Naive thymus-derived CD8-positive, alpha-beta T cell (primary cell): ENCODE data around the gene TBC1D3I. TPM values are rescaled to one million over a fixed set of nuclear protein-coding genes. Genes with fewer than 3 reads are reported as not detected.
"Not testable (repeated sequence)": the region's sequence is repeated elsewhere in the genome, so short reads cannot be mapped to it uniquely, and the experiment has no call there.

Experiments
- ATAC-seq, 2 donors: fragments of 150-1000 bp; cut with Tn5 transposase in 1 of 2; sonication (Bioruptor Pico), chemical (Tn5 transposase) in 1 of 2; 1 replicate in 1 of 2; 2 replicates in 1 of 2; pipeline ENCODE4 v1.10.0; 2021; ENCODE audit warnings: mild to moderate bottlenecking in 2 of 2, moderate library complexity in 2 of 2
- POLR2A ChIA-PET: fragments of 350-600 bp; sonication (Branson Sonifier 250); formaldehyde crosslinking; loops from one replicate; lab custom pipeline; 2021; ENCODE audit warnings: antibody characterized with exemption; lab: Charles Lee
- DNase-seq, 10 donors: peaks; one replicate each; pipeline versions ENCODE4 v3.0.0 to v3.0.0-alpha.2; 2020 to 2022
- H3K27ac Mint-ChIP-seq, 10 donors: one replicate each; pipeline ENCODE4 v1.8.0; 2020 to 2022; ENCODE audit warnings: mild to moderate bottlenecking in 10 of 10, mixed read lengths in 10 of 10, moderate library complexity in 4 of 10, inconsistent platforms in 1 of 10
- H3K27me3 Mint-ChIP-seq, 5 donors: one replicate each; pipeline ENCODE4 v1.8.0; 2021 to 2022; ENCODE audit warnings: mixed read lengths in 5 of 5
- H3K36me3 Mint-ChIP-seq, 3 donors: one replicate each; pipeline ENCODE4 v1.8.0; 2020 to 2022; ENCODE audit warnings: mixed read lengths in 3 of 3, mild to moderate bottlenecking in 2 of 3, inconsistent platforms in 1 of 3
- H3K4me1 Mint-ChIP-seq, 4 donors: one replicate each; pipeline ENCODE4 v1.8.0; 2021 to 2022; ENCODE audit warnings: mixed read lengths in 4 of 4
- H3K4me3 Mint-ChIP-seq, 10 donors: one replicate each; pipeline ENCODE4 v1.8.0; 2020 to 2022; ENCODE audit warnings: mild to moderate bottlenecking in 10 of 10, mixed read lengths in 10 of 10, moderate library complexity in 6 of 10, inconsistent platforms in 1 of 10
- H3K9me3 Mint-ChIP-seq, 9 donors: one replicate each; pipeline ENCODE4 v1.8.0; 2020 to 2022; ENCODE audit warnings: mixed read lengths in 9 of 9, mild to moderate bottlenecking in 3 of 9, inconsistent platforms in 1 of 9, moderate library complexity in 1 of 9
- polyA plus RNA-seq, 3 donors: library from polyadenylated mRNA; unstranded; fragments of 300-500 nt; fragmentation: Illumina TruSeq; gene quantifications; one replicate each; pipeline ENCODE4 v1.2.3, GENCODE V29; 2021
- total RNA-seq, 8 experiments: library from RNA in 2 of 8; stranded (reverse) in 2 of 8; gene quantifications; one replicate each; pipeline ENCODE4 v1.2.3 and lab custom pipeline; 2021 to 2026

Gene TBC1D3I
- 1 to 10 TPM in 1 of 2 experiments, under 1 TPM in 1; 0.47 to 1.4 TPM for total RNA-seq
- polyA plus RNA-seq, result under 1 TPM in 1 of 3 donors, not detected in 2; 0.09 TPM
- 0 reads per million in 6 experiments for total RNA-seq (lab: John Stamatoyannopoulos, UW)

DNA sequence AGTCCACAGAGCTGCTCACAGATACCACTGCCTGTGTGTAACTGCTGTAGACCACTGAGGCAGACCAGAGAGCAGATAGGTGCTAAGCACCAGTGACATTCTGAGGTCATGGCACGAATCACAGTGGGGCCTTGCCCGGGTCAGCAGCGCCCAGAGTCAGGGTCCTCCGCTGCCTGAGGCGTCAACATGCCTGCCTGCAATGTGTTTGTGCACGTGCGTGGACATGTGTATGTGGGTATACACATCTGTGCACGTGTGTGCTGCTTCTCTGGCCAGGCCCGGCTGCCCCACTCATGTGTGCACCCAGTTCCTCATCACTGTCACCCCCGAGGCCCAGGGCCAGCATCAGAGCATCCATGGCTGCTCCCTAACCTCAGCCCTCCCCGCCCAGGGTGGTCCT, at the start of gene TBC1D3I:
Gene TBC1D3I, minus strand, starts transcription at position 101 of the 400 bp plus-strand sequence. CDS start 1,585 bp downstream, outside the sequence.
- H3K36me3 Mint-ChIP-seq, H3K9me3 Mint-ChIP-seq, ATAC-seq, DNase-seq, H3K27me3 Mint-ChIP-seq, H3K27ac Mint-ChIP-seq, H3K4me1 Mint-ChIP-seq, H3K4me3 Mint-ChIP-seq, POLR2A ChIA-PET: not testable (repeated sequence)

DNA sequence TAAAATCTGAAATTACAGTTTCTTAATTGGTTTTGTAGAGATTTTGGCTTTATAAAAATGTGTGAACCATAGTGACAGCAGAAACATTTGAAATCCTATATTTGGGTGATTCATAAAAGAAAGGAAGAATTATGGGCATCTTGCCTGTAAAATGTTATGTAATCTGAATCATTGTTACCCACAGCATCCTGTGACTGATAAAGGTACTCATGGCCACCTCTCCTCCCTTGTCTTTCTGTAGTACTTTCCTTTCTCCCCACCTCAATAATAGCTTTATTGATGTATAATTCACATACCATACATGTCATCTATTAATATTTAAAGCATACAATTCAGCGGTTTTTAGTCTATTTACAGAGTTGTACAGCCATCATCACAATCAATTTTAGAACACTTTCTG, 30.8 kb upstream of the TBC1D3I start:
- POLR2A ChIA-PET, H3K4me3 Mint-ChIP-seq, H3K9me3 Mint-ChIP-seq, H3K4me1 Mint-ChIP-seq, H3K36me3 Mint-ChIP-seq, H3K27me3 Mint-ChIP-seq, H3K27ac Mint-ChIP-seq, DNase-seq, ATAC-seq: not testable (repeated sequence)

DNA sequence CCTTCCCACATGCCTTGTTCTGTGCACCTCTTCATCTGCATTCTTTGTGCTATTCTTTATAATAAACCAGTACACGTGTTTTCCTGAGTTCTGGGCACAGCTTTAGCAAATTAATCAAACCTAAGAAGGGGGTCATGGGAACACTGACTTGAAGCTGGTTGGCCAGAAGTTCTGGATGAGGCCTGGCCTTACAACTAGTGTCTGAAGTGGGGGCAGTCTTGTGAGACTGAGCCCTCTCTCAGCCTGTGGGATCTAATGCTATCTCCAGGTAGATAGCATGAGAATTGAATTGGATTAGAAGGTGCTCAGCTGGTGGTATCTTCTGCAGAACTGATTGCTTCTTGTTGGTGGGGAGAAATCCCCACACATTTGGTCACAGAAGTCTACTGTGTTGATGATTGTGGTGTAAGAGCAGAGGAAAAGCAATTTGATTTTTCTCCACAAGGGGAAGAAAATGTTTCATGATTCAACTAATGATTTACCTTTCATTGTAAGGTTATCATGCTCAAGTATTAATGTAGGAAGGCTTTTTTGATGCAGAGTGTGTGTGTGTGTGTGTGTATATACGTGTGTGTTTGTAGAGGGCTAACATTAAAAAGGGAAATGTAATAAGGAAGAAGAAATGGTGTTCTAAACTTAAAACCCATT, 25.7 kb upstream of the TBC1D3I start:
- H3K4me3 Mint-ChIP-seq, H3K27me3 Mint-ChIP-seq, H3K4me1 Mint-ChIP-seq, H3K9me3 Mint-ChIP-seq, H3K27ac Mint-ChIP-seq, POLR2A ChIA-PET, DNase-seq, ATAC-seq, H3K36me3 Mint-ChIP-seq: not testable (repeated sequence)

DNA sequence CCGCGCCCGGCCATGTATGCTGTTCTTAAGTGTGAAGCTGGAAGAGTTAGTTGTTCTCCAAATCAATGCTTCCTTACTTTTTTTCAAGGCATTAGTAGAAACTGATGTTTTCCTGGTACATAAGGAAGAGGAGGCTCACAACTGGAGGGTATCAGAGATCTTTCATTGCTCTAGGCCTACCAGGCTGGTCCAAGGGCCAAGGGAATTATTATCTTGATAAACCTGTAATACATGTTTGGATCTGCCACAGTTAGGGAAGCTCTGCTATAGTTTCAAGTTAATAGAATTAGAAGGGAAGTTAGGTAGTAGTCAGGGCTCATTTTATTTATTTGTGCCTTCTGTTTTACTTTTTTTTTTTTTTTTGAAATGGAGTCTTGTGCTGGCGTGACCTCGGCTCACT, 19.8 kb upstream of the TBC1D3I start:
- H3K9me3 Mint-ChIP-seq, result not testable (repeated sequence)

GRCh38 chr17:36283256-36283655, 18.9 kb upstream of the TBC1D3I start:
- H3K36me3 Mint-ChIP-seq, H3K4me3 Mint-ChIP-seq: not testable (repeated sequence)

More for the DNA sequence above, 19.8 kb upstream of the TBC1D3I start:
- H3K27me3 Mint-ChIP-seq, H3K4me1 Mint-ChIP-seq, ATAC-seq, H3K4me3 Mint-ChIP-seq, H3K27ac Mint-ChIP-seq, H3K36me3 Mint-ChIP-seq, POLR2A ChIA-PET, DNase-seq: not testable (repeated sequence)

DNA sequence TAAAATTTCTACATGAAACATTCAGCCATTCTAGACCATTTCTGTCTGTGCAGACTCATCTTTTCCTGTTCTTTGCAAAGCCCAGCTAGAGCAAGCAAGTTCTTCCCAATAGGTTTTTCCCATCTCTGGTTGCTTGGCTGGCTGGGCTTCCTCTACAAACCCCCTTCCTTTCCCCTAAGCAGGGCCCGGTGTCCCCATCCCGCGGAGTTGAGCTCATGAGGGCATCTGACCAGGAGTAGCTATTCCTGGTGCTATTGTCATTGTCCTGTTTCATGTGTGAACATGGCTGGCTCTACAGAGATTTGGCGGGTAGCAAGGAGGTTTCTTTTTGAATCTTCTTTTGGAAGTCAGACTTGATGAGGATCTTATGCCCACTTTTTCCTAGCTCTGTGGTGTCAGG, 22.3 kb downstream of the TBC1D3I start:
- H3K4me1 Mint-ChIP-seq, H3K27me3 Mint-ChIP-seq, ATAC-seq, H3K36me3 Mint-ChIP-seq, POLR2A ChIA-PET, H3K9me3 Mint-ChIP-seq, H3K27ac Mint-ChIP-seq, H3K4me3 Mint-ChIP-seq, DNase-seq: not testable (repeated sequence)

More at GRCh38 chr17:36283256-36283655, 18.9 kb upstream of the TBC1D3I start:
- H3K27ac Mint-ChIP-seq, H3K27me3 Mint-ChIP-seq, H3K9me3 Mint-ChIP-seq, POLR2A ChIA-PET, ATAC-seq, H3K4me1 Mint-ChIP-seq, DNase-seq: not testable (repeated sequence)

GRCh38 chr17:36229644-36230043, 34.7 kb downstream of the TBC1D3I start:
- ATAC-seq, H3K4me1 Mint-ChIP-seq, H3K27ac Mint-ChIP-seq, POLR2A ChIA-PET, H3K9me3 Mint-ChIP-seq, H3K36me3 Mint-ChIP-seq, H3K27me3 Mint-ChIP-seq, H3K4me3 Mint-ChIP-seq: not testable (repeated sequence)
- DNase-seq, result peak in 1 of 10 donors; percentile 37

GRCh38 chr17:36222967-36223366, 41.4 kb downstream of the TBC1D3I start:
- H3K36me3 Mint-ChIP-seq, ATAC-seq, POLR2A ChIA-PET, DNase-seq, H3K4me1 Mint-ChIP-seq, H3K4me3 Mint-ChIP-seq, H3K27ac Mint-ChIP-seq: not testable (repeated sequence)
- Mint-ChIP-seq H3K27me3 (peaks cover 2 to 21% (median 17%) of the 10 kb centered on the region in 5 donors), H3K9me3 (peaks cover 0 to 14% (median 5%) of the 10 kb centered on the region in 9 donors)

GRCh38 chr17:36221581-36222100, 42.7 kb downstream of the TBC1D3I start:
- POLR2A ChIA-PET, H3K27ac Mint-ChIP-seq, H3K4me1 Mint-ChIP-seq, H3K4me3 Mint-ChIP-seq, ATAC-seq, H3K36me3 Mint-ChIP-seq, DNase-seq: not testable (repeated sequence)
- Mint-ChIP-seq H3K27me3 (peaks cover 6 to 26% (median 22%) of the 10 kb centered on the region in 5 donors), H3K9me3 (peaks cover 0 to 18% (median 5%) of the 10 kb centered on the region in 9 donors)

DNA sequence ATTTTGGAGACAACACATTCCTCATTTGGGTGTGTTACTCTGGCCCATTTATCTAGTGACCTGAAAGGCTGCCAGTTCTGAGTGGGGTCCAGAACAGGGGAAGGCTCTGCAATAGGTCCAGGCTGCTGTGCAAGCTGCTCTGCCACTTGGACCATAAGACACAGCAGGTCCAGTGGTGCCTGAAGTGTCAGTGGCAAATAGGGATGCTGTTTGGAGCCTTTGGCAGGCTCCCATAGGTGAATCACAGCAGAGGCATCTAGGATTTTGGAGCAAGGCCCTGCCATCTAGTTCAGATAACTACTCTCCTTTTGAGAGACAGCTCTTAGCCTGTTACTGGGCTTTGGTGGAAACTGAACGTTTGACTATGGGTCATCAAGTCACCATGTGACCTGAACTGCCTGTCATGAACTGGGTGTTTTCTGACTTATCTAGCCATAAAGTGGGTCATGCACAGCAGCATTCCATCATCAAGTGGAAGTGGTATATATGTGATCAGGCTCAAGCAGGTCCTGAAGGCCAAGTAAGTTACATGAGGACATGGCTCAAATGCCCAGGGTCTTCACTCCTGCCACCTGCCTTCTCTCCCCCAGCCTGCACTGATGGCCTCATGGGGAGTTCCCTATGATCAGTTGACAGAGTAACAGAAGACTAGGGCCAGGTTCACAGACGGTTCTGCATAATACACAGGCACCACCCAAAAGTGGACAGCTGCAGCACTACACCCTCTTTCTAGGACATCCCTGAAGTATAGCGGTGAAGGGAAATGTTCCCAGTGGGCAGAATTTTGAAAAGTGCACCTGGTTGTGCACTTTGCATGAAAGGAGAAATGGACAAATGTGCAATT, 43.4 kb downstream of the TBC1D3I start:
- H3K4me1 Mint-ChIP-seq, H3K4me3 Mint-ChIP-seq, H3K27ac Mint-ChIP-seq, H3K36me3 Mint-ChIP-seq, POLR2A ChIA-PET, ATAC-seq, DNase-seq: not testable (repeated sequence)
- Mint-ChIP-seq H3K9me3 (peaks cover 0 to 18% (median 5%) of the 10 kb centered on the region in 9 donors), H3K27me3 (peaks cover 6 to 26% (median 22%) of the 10 kb centered on the region in 5 donors)

- Mint-ChIP-seq H3K27me3 (peaks cover 8 to 29% (median 22%) of the 10 kb centered on the region in 5 donors), H3K4me1 (peaks cover 0 to 15% (median under 1%) of the 10 kb centered on the region in 4 donors), H3K27ac (peak overlapping the region in 1 of 10 donors; percentile 35), H3K9me3 (peaks cover 0 to 18% (median 5%) of the 10 kb centered on the region in 9 donors)
- DNase-seq, H3K4me3 Mint-ChIP-seq, ATAC-seq, POLR2A ChIA-PET, H3K36me3 Mint-ChIP-seq: not testable (repeated sequence)
Observed at GRCh38 chr17:36219556-36219955, 44.8 kb downstream of the TBC1D3I start.

GRCh38 chr17:36215406-36216308, 48.7 kb downstream of the TBC1D3I start:
- peaks cover 17 to 36% (median 24%) of the 10 kb centered on the region in 5 donors for H3K27me3 Mint-ChIP-seq
- H3K4me3 Mint-ChIP-seq, result peak overlapping the region in 1 of 10 donors; percentile 15
- H3K27ac Mint-ChIP-seq, result peak overlapping the region in 1 of 10 donors; percentile 6
- POLR2A ChIA-PET, result interaction anchor here (0.7 kb wide), 1 partner anchor 21 kb away, joined by 3 read pairs; no protein-coding TSS in a partner anchor
- H3K4me1 Mint-ChIP-seq, result peaks cover 0 to 48% (median 3%) of the 10 kb centered on the region in 4 donors
- ATAC-seq, DNase-seq, H3K36me3 Mint-ChIP-seq: not testable (repeated sequence)
- peaks cover 0 to 18% (median 5%) of the 10 kb centered on the region in 9 donors for H3K9me3 Mint-ChIP-seq
